Measurements from ENCODE around the gene BTBD17.

DNA sequence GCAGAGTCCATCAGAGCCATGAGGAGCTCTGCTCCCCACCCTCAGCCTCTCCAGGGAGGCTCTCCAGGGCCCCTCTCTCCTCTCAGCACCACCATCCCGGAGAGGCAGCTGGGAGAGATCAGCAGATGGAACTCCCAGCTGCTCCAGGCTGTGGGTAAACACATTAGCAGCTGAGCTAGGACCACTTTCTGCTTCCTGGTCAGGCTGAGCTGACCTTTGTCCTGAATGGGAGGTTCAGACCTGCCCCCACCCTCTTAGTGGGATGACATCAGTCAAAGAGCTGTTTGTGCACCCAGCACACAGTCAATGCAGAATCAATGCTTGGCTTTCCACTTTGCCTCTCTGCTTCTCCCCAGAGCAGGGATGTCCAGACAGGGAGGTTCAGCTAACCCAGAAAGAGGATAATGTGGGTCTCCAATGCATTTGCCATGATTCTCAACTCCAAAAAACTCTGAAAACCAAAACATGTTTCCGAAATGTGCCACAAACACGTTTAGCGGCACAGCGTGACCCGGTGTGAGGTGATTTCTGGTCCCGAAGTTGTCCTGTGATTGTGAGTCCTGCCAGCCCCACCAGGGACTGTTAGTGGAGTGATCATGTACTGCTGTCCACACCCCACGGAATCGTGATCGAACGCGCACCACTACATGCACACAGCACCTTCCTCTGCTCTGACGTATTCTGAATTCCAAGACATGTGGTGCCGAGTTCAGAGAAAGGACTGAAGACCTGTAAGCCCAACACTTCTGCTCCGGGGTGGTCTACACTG is 12.4 kb upstream of the BTBD17 start:
- TF ChIP-seq BRCA1 (IDR thresholded peaks at IDR 0.05; ENCODE audit: low read depth, low read length) = no peak
- TF ChIP-seq POLR2A (IDR thresholded peaks at IDR 0.05; ENCODE audit: low read depth, low read length) = no peak
- no peak for TF ChIP-seq MAX (IDR thresholded peaks at IDR 0.05; ENCODE audit: low read depth, low read length)
- TF ChIP-seq ZBTB4 (CRISPR knock-in tag; IDR thresholded peaks at IDR 0.05) = no peak
- no peak for TF ChIP-seq SMARCA5 (IDR thresholded peaks at IDR 0.05)
- TF ChIP-seq, protein P1, sequence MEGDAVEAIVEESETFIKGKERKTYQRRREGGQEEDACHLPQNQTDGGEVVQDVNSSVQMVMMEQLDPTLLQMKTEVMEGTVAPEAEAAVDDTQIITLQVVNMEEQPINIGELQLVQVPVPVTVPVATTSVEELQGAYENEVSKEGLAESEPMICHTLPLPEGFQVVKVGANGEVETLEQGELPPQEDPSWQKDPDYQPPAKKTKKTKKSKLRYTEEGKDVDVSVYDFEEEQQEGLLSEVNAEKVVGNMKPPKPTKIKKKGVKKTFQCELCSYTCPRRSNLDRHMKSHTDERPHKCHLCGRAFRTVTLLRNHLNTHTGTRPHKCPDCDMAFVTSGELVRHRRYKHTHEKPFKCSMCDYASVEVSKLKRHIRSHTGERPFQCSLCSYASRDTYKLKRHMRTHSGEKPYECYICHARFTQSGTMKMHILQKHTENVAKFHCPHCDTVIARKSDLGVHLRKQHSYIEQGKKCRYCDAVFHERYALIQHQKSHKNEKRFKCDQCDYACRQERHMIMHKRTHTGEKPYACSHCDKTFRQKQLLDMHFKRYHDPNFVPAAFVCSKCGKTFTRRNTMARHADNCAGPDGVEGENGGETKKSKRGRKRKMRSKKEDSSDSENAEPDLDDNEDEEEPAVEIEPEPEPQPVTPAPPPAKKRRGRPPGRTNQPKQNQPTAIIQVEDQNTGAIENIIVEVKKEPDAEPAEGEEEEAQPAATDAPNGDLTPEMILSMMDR (IDR thresholded peaks at IDR 0.05 in 2 of 3, conservative IDR thresholded peaks at IDR 0.05 in 1 of 3; ENCODE audit: control insufficient read depth in 2 of 3, extremely low read depth in 1 of 3, insufficient read depth in 1 of 3, low read depth in 3 of 3, low read length in 3 of 3) = no peak
- TF ChIP-seq, protein P2, sequence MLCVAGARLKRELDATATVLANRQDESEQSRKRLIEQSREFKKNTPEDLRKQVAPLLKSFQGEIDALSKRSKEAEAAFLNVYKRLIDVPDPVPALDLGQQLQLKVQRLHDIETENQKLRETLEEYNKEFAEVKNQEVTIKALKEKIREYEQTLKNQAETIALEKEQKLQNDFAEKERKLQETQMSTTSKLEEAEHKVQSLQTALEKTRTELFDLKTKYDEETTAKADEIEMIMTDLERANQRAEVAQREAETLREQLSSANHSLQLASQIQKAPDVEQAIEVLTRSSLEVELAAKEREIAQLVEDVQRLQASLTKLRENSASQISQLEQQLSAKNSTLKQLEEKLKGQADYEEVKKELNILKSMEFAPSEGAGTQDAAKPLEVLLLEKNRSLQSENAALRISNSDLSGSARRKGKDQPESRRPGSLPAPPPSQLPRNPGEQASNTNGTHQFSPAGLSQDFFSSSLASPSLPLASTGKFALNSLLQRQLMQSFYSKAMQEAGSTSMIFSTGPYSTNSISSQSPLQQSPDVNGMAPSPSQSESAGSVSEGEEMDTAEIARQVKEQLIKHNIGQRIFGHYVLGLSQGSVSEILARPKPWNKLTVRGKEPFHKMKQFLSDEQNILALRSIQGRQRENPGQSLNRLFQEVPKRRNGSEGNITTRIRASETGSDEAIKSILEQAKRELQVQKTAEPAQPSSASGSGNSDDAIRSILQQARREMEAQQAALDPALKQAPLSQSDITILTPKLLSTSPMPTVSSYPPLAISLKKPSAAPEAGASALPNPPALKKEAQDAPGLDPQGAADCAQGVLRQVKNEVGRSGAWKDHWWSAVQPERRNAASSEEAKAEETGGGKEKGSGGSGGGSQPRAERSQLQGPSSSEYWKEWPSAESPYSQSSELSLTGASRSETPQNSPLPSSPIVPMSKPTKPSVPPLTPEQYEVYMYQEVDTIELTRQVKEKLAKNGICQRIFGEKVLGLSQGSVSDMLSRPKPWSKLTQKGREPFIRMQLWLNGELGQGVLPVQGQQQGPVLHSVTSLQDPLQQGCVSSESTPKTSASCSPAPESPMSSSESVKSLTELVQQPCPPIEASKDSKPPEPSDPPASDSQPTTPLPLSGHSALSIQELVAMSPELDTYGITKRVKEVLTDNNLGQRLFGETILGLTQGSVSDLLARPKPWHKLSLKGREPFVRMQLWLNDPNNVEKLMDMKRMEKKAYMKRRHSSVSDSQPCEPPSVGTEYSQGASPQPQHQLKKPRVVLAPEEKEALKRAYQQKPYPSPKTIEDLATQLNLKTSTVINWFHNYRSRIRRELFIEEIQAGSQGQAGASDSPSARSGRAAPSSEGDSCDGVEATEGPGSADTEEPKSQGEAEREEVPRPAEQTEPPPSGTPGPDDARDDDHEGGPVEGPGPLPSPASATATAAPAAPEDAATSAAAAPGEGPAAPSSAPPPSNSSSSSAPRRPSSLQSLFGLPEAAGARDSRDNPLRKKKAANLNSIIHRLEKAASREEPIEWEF (IDR thresholded peaks at IDR 0.05; ENCODE audit: insufficient replicate concordance, low read depth, low read length) = no peak
- TF ChIP-seq NR2C2 (IDR thresholded peaks at IDR 0.05; ENCODE audit: borderline replicate concordance, control insufficient read depth, insufficient read length, low read depth) = no peak

All from GM12878 (cell line).